ENCODE results near the gene NPHP3.

- TF ChIP-seq PATZ1 (CRISPR knock-in tag; IDR thresholded peaks at IDR 0.05; ENCODE audit: borderline replicate concordance) (no peak), ZC3H10 (CRISPR knock-in tag; IDR thresholded peaks at IDR 0.05) (no peak), ZFP30 (CRISPR knock-in tag; IDR thresholded peaks at IDR 0.05) (no peak), RARB (CRISPR knock-in tag; IDR thresholded peaks at IDR 0.05) (no peak), GLIS3 (CRISPR knock-in tag; IDR thresholded peaks at IDR 0.05) (no peak)
Measured at GRCh38 chr3:132659000-132659364, 63.2 kb downstream of the NPHP3 start.

Data from SK-N-SH treated with all-trans-retinoic acid at 6 μM for 48 hours (cell line).